Body of pancreas (tissue), 4 donors: ENCODE results near the gene SCUBE1. TPM values are rescaled to one million over a fixed set of nuclear protein-coding genes. Genes with fewer than 3 reads are reported as not detected.

Source experiments
- ATAC-seq: fragments of 150-250 bp; one replicate; pipeline ENCODE4 v1.9.1; 2016
- DNase-seq, 4 donors: peaks; one replicate each; pipeline ENCODE4 v3.0.0-alpha.2; 2019
- H3K27ac ChIP-seq, 4 donors: fragments of 200-600 bp; sonication (generic); 1 replicate in 3 of 4; 2 replicates in 1 of 4; pipeline versions ENCODE4 v1.5.1 to v1.6.1; 2016 to 2019; ENCODE audit warnings: mild to moderate bottlenecking in 1 of 4, mixed read lengths in 1 of 4, moderate library complexity in 1 of 4
- H3K27me3 ChIP-seq, 2 donors: fragments of 200-600 bp; sonication (generic); one replicate each; pipeline ENCODE4 v1.6.0; 2016; ENCODE audit warnings: mild to moderate bottlenecking in 1 of 2
- H3K36me3 ChIP-seq, 2 donors: fragments of 200-600 bp; sonication (generic); replicated peaks in 1 of 2; 2 replicates each; pipeline ENCODE4 v1.5.1; 2016; ENCODE audit warnings: low read depth in 2 of 2; ENCODE audit not compliant: insufficient read depth in 1 of 2
- H3K4me1 ChIP-seq: fragments of 200-600 bp; sonication (generic); one replicate; pipeline ENCODE4 v1.6.0; 2016
- H3K4me3 ChIP-seq, 2 donors: fragments of 200-600 bp; sonication (generic); 1 replicate in 1 of 2; 2 replicates in 1 of 2; pipeline ENCODE4 v1.5.1; 2016 to 2019
- H3K9me3 ChIP-seq, 3 donors: fragments of 200-600 bp; sonication (generic); 1 replicate in 2 of 3; 2 replicates in 1 of 3; pipeline ENCODE4 v1.5.1; 2016
- POLR2A ChIP-seq, 3 donors: fragments of 450-650 bp; IDR thresholded peaks; one replicate each; pipeline ENCODE4 v1.6.1; 2016; ENCODE audit warnings: antibody characterized with exemption in 3 of 3, mild to moderate bottlenecking in 2 of 3
- WGBS, 2 donors: methylation state at CpG; one replicate each; pipeline ENCODE4 v1.1.5; 2017; 5-methylcytosine and 5-hydroxymethylcytosine counted together
- intact Hi-C: fragments of 100-400 bp; cut with DNase I; formaldehyde crosslinking; loops from one replicate; pipeline ENCODE4 v1.15.1; 2023
- total RNA-seq, 2 donors: library from RNA; depleted of rRNA; stranded (reverse); fragments of >200 nt; gene quantifications; one replicate each; pipeline ENCODE4 v1.1.0, GENCODE V29; 2016
- TF ChIP-seq, protein P1 (sequence below), 7 experiments: fragments of 450-650 bp in 4 of 7; fragments of 200-600 bp in 3 of 7; sonication (generic) in 3 of 7; IDR thresholded peaks; one replicate each; pipeline ENCODE4 v1.5.1; 2016 to 2019; ENCODE audit warnings: antibody characterized with exemption in 7 of 7

The SCUBE1 gene
- total RNA-seq, 2 donors from 2014 or later, result under 0.01 to 0.26 TPM

GRCh38 chr22:43156413-43156812 lies 186.8 kb downstream of the SCUBE1 start:
- WGBS, 2 donors, result 84 to 94% methylated on average over 9 to 12 of the region's 12 CpGs
- H3K27ac ChIP-seq, result no peak overlapping the region
- ATAC-seq, result no peak
- intact Hi-C loops, result no loop called here
- H3K36me3 ChIP-seq, result no peaks in the 10 kb centered on the region
- TF ChIP-seq, protein P1, sequence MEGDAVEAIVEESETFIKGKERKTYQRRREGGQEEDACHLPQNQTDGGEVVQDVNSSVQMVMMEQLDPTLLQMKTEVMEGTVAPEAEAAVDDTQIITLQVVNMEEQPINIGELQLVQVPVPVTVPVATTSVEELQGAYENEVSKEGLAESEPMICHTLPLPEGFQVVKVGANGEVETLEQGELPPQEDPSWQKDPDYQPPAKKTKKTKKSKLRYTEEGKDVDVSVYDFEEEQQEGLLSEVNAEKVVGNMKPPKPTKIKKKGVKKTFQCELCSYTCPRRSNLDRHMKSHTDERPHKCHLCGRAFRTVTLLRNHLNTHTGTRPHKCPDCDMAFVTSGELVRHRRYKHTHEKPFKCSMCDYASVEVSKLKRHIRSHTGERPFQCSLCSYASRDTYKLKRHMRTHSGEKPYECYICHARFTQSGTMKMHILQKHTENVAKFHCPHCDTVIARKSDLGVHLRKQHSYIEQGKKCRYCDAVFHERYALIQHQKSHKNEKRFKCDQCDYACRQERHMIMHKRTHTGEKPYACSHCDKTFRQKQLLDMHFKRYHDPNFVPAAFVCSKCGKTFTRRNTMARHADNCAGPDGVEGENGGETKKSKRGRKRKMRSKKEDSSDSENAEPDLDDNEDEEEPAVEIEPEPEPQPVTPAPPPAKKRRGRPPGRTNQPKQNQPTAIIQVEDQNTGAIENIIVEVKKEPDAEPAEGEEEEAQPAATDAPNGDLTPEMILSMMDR (IDR thresholded peaks at IDR 0.05), result no peak
- TF ChIP-seq POLR2A (IDR thresholded peaks at IDR 0.05), result no peak
- H3K4me1 ChIP-seq, result peaks cover 30% of the 10 kb centered on the region
- no peaks in the 10 kb centered on the region for H3K9me3 ChIP-seq
- no peaks in the 10 kb centered on the region for H3K27me3 ChIP-seq
- DNase-seq, result no peak
- H3K4me3 ChIP-seq, result no peak overlapping the region

GRCh38 chr22:43155789-43156188 lies 187.4 kb downstream of the SCUBE1 start:
- ATAC-seq (no peak), DNase-seq (no peak)
- Histone ChIP-seq H3K27me3 (no peaks in the 10 kb centered on the region), H3K4me3 (no peak overlapping the region), H3K27ac (no peak overlapping the region), H3K9me3 (no peaks in the 10 kb centered on the region), H3K36me3 (no peaks in the 10 kb centered on the region), H3K4me1 (peaks cover 30% of the 10 kb centered on the region)
- TF ChIP-seq, protein P1 (IDR thresholded peaks at IDR 0.05), result no peak
- TF ChIP-seq POLR2A (IDR thresholded peaks at IDR 0.05), result no peak
- intact Hi-C loops, result no loop called here
- 85 to 90% methylated on average over 4 to 5 of the region's 5 CpGs for WGBS, 2 donors

DNA sequence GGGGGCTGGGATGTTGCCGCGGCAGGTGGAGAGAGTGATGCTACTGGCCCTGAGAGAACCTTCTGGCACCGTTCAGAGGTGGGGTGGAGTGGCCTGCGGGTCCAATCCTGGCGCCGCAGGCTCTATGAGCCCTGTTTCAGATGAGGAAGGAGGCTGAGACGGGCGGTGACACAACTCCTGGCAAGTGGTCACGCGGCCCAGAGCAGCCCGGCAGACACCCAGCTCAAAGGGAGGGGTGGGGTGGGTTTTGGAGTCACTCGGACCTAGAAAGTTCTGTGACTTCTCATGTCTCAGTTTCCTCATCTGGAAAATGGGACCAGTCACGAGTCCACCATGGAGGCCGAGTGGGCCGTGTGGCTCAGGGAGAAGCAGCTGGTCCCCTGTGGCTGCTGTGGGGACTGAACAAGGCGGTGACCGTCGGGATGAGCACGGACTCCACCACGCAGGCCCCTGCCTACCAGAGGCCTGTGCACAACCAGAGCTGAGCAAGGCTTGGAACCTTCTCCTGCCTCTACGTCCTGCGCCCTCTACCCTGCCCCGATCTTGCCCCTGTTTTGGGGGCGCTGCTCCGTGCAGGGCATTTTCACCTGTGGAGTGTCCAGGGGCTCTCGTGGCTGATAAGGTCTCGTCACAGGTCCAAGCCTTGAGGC lies 188.2 kb downstream of the SCUBE1 start:
- Histone ChIP-seq H3K4me1 (peaks cover 27% of the 10 kb centered on the region), H3K27me3 (no peaks in the 10 kb centered on the region), H3K36me3 (no peaks in the 10 kb centered on the region), H3K4me3 (no peak overlapping the region), H3K27ac (no peak overlapping the region), H3K9me3 (no peaks in the 10 kb centered on the region)
- peak in 1 of 4 donors; percentile 58 for DNase-seq
- TF ChIP-seq, protein P1 (IDR thresholded peaks at IDR 0.05), result no peak
- TF ChIP-seq POLR2A (IDR thresholded peaks at IDR 0.05), result no peak
- 84 to 88% methylated on average over 15 to 27 of the region's 27 CpGs for WGBS, 2 donors
- intact Hi-C loops, result no loop called here
- ATAC-seq, result no peak

- H3K9me3 ChIP-seq, result no peaks in the 10 kb centered on the region
- H3K27me3 ChIP-seq, result no peaks in the 10 kb centered on the region
- H3K4me3 ChIP-seq, result no peak overlapping the region
- peak overlapping the region in 1 of 4 donors; percentile 44 for H3K27ac ChIP-seq
- 66 to 72% methylated on average over 9 of the region's 9 CpGs for whole genome bisulfite sequencing, 2 donors
- H3K36me3 ChIP-seq, result no peaks in the 10 kb centered on the region
- DNase-seq (no peak), ATAC-seq (no peak)
- H3K4me1 ChIP-seq, result peaks cover 17% of the 10 kb centered on the region
- intact Hi-C loops, result no loop called here
- TF ChIP-seq, protein P1 (IDR thresholded peaks at IDR 0.05), result no peak
- TF ChIP-seq POLR2A (IDR thresholded peaks at IDR 0.05), result no peak
Observed at GRCh38 chr22:43153899-43154298, 189.3 kb downstream of the SCUBE1 start.
